ENCODE results near the gene LTA4H. TPM values are rescaled to one million over a fixed set of nuclear protein-coding genes. Genes with fewer than 3 reads are reported as not detected.

Gene LTA4H
- total RNA-seq, 1 experiment from 2014 or later, result 118 TPM

- no TSS peak for BruUV-seq (replicated peaks)
- Histone ChIP-seq H3K4me3 (no peak overlapping the region), H4K20me1 (ENCODE audit: insufficient read depth) (no peaks in the 10 kb centered on the region), H3K79me2 (ENCODE audit: low read depth) (no peaks in the 10 kb centered on the region), H3K36me3 (ENCODE audit: low read depth) (no peaks in the 10 kb centered on the region), H3K4me2 (no peak overlapping the region), H3K4me1 (replicated peaks; ENCODE audit: insufficient read depth) (no peaks in the 10 kb centered on the region), H3K27me3 (ENCODE audit: insufficient read depth, low read depth) (no peaks in the 10 kb centered on the region), H3K27ac (no peak overlapping the region), H3F3A (ENCODE audit: insufficient read depth, low read depth) (no peaks in the 10 kb centered on the region), H2AFZ (no peak overlapping the region), H3K9me2 (ENCODE audit: insufficient read depth) (no peaks in the 10 kb centered on the region), H3K9me3 (ENCODE audit: insufficient read depth, low read depth) (no peaks in the 10 kb centered on the region)
- ChIA-PET CTCF (no interaction called here), POLR2A (ENCODE audit: unreplicated experiment) (interaction anchor here (0.6 kb wide), 1 partner anchor 227 kb away, joined by 6 read pairs; no protein-coding TSS in a partner anchor)
- DNase-seq, result no peak
- intact Hi-C loops (cut with micrococcal nuclease; ENCODE audit: unreplicated experiment), result no loop called here
- no peak for TF ChIP-seq EZH2 (IDR thresholded peaks at IDR 0.05; ENCODE audit: low read depth)
- TF ChIP-seq CTCF (conservative IDR thresholded peaks at IDR 0.05), result no peak
Observed at GRCh38 chr12:95966287-95966870, 69.0 kb downstream of the LTA4H start.

GRCh38 chr12:95963096-95963495 is 72.3 kb downstream of the LTA4H start:
- ChIA-PET POLR2A (ENCODE audit: unreplicated experiment) (interaction anchor here (0.5 kb wide), 1 partner anchor 30 kb away, joined by 4 read pairs; no protein-coding TSS in a partner anchor), CTCF (no interaction called here)
- H4K20me1 ChIP-seq (ENCODE audit: insufficient read depth), result no peaks in the 10 kb centered on the region
- no peak overlapping the region for H3K4me2 ChIP-seq
- no peaks in the 10 kb centered on the region for H3K36me3 ChIP-seq (ENCODE audit: low read depth)
- H3K79me2 ChIP-seq (ENCODE audit: low read depth), result no peaks in the 10 kb centered on the region
- TF ChIP-seq CTCF (conservative IDR thresholded peaks at IDR 0.05), result no peak; the same call in 1 of the 2 replicates
- TF ChIP-seq EZH2 (IDR thresholded peaks at IDR 0.05; ENCODE audit: low read depth), result no peak
- intact Hi-C loops (cut with micrococcal nuclease; ENCODE audit: unreplicated experiment), result no loop called here
- no peaks in the 10 kb centered on the region for H3K9me2 ChIP-seq (ENCODE audit: insufficient read depth)
- no peak overlapping the region for H2AFZ ChIP-seq
- H3K4me3 ChIP-seq, result no peak overlapping the region
- no TSS peak for BruUV-seq (replicated peaks)
- no peaks in the 10 kb centered on the region for H3K27me3 ChIP-seq (ENCODE audit: insufficient read depth, low read depth)
- DNase-seq, result no peak
- no peak overlapping the region for H3K27ac ChIP-seq
- H3K4me1 ChIP-seq (replicated peaks; ENCODE audit: insufficient read depth), result no peaks in the 10 kb centered on the region
- no peaks in the 10 kb centered on the region for H3F3A ChIP-seq (ENCODE audit: insufficient read depth, low read depth)
- H3K9me3 ChIP-seq (ENCODE audit: insufficient read depth, low read depth), result no peaks in the 10 kb centered on the region

GRCh38 chr12:95962222-95962621 is 73.2 kb downstream of the LTA4H start:
- BruUV-seq (replicated peaks), result no TSS peak
- H3K9me2 ChIP-seq (ENCODE audit: insufficient read depth), result no peaks in the 10 kb centered on the region
- no peak overlapping the region for H3K27ac ChIP-seq
- no peaks in the 10 kb centered on the region for H3K4me1 ChIP-seq (replicated peaks; ENCODE audit: insufficient read depth)
- no peaks in the 10 kb centered on the region for H4K20me1 ChIP-seq (ENCODE audit: insufficient read depth)
- intact Hi-C loops (cut with micrococcal nuclease; ENCODE audit: unreplicated experiment), result no loop called here
- H3K4me3 ChIP-seq, result no peak overlapping the region
- TF ChIP-seq EZH2 (IDR thresholded peaks at IDR 0.05; ENCODE audit: low read depth) (no peak), CTCF (conservative IDR thresholded peaks at IDR 0.05) (no peak)
- H3F3A ChIP-seq (ENCODE audit: insufficient read depth, low read depth), result no peaks in the 10 kb centered on the region
- H3K4me2 ChIP-seq, result no peak overlapping the region
- ChIA-PET CTCF (no interaction called here), POLR2A (ENCODE audit: unreplicated experiment) (interaction anchor here (0.5 kb wide), 1 partner anchor 31 kb away, joined by 4 read pairs; no protein-coding TSS in a partner anchor)
- H3K9me3 ChIP-seq (ENCODE audit: insufficient read depth, low read depth), result no peaks in the 10 kb centered on the region
- DNase-seq, result no peak
- no peaks in the 10 kb centered on the region for H3K79me2 ChIP-seq (ENCODE audit: low read depth)
- no peak overlapping the region for H2AFZ ChIP-seq
- H3K27me3 ChIP-seq (ENCODE audit: insufficient read depth, low read depth), result no peaks in the 10 kb centered on the region
- no peaks in the 10 kb centered on the region for H3K36me3 ChIP-seq (ENCODE audit: low read depth)

All from PC-9 (cell line).